DND-41 (cell line): Measurements from ENCODE around the gene RHOB.

ENCODE experiments used
- EZH2 ChIP-seq: IDR thresholded peaks from 3 replicates; pipeline ENCODE4 v1.6.1; 2012; ENCODE audit warnings: borderline replicate concordance, low read depth, mild to moderate bottlenecking, moderate library complexity, low read length, inconsistent platforms; ENCODE audit not compliant: severe bottlenecking
- TF ChIP-seq, protein P1 (sequence below): IDR thresholded peaks from 2 replicates; pipeline ENCODE4 v1.5.1; 2012; ENCODE audit warnings: borderline replicate concordance, low read length, moderate library complexity, mild to moderate bottlenecking; ENCODE audit not compliant: poor library complexity, severe bottlenecking; ENCODE audit errors: extremely low read depth

DNA sequence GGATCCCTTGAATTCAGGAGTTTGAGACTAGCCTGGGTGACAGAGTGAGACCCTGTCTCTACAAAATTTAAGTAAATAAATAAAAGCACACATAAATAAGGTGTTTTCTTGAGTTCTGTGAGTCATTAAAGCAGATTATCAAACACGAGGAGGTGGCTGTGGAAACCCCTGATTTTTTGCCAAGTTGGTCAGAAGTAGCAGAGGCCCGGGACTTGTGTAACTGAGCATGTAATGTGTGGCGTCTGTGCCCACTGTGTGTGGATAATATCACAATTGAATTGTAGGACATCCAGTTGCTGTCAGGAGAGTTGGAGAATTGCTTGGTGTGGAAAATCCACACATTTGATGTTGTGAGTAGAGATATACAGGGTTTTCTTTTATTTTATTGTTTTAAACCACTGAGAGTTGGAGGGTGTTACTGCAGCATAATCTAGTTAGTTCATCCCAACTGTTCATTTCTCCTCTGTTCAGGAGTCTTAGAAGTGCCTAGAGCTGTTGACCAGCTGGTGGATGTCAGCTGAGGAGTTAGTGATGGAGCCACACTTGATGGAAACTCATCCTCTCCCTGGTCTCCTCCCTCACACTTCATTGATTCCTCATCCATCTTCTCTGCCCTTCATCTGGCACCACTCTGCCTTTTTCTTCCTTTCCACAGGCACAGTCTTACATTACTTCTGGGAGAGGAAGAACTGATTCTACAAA is 45.9 kb upstream of the RHOB start:
- TF ChIP-seq, protein P1, sequence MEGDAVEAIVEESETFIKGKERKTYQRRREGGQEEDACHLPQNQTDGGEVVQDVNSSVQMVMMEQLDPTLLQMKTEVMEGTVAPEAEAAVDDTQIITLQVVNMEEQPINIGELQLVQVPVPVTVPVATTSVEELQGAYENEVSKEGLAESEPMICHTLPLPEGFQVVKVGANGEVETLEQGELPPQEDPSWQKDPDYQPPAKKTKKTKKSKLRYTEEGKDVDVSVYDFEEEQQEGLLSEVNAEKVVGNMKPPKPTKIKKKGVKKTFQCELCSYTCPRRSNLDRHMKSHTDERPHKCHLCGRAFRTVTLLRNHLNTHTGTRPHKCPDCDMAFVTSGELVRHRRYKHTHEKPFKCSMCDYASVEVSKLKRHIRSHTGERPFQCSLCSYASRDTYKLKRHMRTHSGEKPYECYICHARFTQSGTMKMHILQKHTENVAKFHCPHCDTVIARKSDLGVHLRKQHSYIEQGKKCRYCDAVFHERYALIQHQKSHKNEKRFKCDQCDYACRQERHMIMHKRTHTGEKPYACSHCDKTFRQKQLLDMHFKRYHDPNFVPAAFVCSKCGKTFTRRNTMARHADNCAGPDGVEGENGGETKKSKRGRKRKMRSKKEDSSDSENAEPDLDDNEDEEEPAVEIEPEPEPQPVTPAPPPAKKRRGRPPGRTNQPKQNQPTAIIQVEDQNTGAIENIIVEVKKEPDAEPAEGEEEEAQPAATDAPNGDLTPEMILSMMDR: no peak
- no peak for TF ChIP-seq EZH2
